GM19372 (cell line): Measurements from ENCODE around the gene JDP2.
"Not testable (repeated sequence)": the region's sequence is repeated elsewhere in the genome, so short reads cannot be mapped to it uniquely, and the experiment has no call there.

Experiments used
- ATAC-seq: cut with Tn5 transposase; IDR thresholded peaks from one replicate; pipeline ENCODE4 v1.9.1; 2021; ENCODE audit warnings: mild to moderate bottlenecking, low read depth, moderate library complexity; ENCODE audit not compliant: unreplicated experiment

The JDP2 gene

DNA sequence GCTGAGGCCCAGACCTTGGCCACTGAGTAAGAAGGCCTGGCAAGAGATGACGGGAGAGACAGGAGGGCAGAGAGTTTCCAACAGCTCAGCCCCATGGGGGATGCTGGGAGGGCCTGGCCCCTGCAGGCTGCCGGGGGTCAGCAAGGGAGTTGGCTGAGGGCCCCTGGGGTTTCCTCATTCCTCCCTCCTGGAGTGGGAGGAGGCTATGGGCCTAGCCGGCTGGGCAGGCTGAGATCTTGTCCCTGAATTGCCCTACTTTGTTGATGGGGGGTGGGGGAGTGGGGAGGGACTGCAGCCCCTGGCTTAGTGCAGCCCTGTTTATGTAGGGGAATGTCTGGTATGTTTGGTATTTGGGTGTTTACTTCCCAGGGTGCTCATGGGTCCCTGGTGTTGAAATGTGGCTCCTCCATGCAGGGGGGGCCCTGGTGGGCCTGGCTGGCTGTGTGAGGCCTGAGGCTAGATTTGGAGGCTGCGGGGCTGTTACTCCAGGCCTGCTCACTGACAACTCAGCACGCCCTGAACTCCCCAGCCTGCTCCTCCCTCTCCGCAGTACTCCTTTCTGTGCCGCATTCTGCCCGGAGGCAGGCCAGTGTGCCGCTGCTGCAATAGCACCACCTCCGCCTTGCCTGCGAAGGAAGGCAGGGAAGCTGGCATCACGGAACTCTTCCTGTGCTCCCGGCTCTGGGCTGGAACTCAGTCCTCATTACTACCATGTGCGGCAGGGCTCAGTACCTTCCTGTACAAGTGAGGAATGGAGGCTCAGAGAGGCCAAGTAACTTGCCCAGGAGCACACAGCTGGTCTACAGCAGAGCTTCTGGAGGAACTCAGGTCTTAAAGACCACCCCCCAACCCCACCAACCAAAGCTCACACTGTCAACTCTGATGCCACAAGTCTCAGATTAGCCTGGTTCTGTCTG lies 25.3 kb downstream of the JDP2 start:
- no peak for ATAC-seq

DNA sequence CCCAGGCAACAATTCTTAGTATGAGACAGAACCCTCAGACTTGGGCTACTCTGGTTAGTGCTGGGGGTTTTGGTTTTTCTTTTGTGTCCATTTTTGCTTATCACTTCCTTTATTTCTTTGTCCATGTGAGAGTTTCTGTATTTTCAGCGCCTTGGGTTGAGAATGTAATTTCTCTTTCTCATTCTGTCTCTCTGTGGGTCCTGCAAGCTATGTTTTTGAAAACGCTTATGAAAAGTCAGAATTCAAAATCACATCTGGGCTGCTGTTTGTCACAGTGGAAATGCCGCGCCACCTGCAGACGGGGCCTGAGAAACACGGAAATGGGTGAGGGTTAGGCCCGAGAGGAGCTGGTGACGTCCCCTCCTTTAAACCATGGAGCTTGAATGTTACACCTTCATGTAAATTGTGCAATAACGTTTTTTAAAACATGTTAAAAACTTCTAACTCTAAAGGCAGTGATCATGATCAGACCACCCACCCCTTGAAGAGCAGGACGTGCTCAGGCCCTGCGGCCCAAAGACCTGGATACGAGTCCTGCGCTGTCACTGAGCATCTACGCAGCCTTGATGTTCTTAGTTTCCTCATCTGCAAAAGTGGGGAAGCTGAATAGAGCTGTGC lies 26.1 kb downstream of the JDP2 start:
- ATAC-seq, result no peak

DNA sequence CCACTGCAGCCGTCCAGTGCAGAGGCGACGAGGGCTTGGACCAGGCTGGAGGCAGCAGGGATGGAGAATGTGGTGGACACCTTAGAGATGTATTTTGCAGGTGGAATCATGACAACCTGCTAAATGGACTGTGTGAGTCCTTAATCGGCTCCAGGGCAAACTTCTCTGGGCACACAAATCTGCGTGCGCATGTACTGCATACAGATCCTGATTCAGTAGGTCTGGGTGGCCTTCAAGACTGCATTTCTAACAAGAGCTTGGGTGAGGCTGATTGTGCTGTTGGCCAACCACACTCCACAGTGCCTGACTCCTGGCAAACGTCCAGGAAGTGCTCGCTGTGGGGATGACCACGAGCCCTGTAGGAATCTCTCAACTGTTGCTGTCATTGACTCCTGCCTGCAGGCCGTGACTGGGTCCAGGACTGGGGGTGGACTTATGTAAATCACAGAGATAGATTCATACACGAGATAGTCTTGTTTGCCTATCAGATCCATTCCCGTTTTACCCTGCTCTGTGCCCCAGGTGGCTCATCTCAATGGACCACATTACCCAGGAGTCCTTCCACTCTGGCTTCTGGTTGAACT lies 27.2 kb downstream of the JDP2 start:
- ATAC-seq, result no peak

DNA sequence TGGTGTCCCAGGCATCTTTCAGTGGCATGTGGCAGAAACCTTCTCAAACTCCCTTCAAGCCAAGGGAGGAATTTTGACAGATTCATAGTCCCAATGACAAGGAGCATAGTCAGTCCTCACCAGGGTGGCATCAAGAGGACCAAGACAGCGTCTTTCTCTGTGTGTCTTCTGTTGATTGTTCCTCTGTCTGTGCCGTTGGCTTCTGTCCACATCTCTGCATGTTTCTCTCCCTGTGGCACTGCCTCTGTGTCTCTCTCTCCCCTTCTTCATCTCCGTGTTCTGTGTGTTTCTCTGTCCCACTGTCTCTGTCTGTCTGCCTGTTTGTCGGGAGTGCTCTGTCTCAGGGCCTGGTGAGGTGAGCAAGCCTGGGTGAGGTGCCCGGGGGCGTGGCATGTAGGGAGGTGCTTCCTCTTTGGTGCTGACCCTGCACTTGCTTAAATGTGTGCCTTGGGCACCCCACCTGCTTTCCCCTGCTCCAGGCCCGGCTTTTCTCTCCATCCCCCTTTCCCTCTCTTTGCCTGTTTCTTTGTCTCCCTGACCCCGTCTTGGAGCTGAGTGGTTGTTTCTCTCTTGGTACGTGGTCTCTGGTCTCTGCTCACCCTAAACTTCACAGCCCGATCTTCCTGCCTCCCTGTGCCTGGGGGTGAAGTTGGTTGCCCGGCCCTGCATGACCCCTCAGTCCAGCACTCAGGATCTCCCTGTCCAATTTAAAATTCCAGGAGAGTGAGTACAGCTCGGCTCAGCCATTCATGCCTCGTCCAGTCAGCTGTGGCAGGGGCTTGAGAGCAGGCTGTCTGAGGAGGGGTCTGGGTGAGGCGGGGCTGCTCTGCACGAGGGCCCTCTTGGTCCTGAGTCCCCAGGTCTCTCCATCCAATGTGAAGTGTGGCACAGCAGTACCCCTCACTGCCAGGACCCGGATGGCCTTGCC lies 28.5 kb downstream of the JDP2 start:
- ATAC-seq, result no peak

DNA sequence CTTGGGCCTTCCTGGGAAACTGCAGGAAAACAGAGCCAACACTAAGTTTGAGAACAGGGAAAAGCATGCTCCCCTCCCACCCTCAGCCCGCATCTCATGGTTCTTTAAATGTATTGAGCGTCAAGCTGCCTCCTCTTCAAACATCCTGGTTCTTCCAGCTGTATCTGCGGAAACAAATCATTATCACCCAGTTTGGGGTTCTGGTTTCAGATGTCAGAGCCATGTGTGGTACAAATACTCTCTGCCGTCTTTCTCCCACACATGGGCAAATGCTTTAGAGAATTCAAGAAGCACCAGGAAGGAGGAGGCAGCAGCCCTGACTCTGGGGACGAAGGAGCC lies 29.1 kb downstream of the JDP2 start:
- ATAC-seq, result no peak

DNA sequence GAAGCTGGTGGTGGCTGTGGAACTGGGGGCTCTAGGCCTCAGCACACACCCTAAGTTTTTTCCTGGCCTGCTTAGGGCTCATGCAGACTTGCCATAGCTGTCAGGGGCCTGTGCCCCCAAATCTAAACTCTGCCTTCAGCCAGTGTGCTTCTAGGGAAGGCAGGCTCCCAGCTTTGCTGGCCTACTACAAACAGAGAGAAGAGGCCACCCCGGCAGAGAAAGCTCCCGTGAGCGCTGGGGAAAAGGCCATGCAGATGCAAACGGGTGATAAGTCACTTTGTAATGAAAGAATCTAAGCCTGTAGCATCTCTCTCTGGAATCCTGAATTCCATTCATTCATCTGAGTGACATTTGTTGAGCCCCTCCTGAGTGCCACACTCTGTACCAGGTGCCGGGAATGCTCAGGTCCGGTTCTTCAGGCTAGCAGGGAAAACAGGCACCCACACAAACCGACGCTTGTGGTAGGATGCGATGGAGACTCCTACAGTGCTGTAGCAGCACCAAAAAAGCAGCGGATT lies 29.9 kb downstream of the JDP2 start:
- ATAC-seq, result no peak

DNA sequence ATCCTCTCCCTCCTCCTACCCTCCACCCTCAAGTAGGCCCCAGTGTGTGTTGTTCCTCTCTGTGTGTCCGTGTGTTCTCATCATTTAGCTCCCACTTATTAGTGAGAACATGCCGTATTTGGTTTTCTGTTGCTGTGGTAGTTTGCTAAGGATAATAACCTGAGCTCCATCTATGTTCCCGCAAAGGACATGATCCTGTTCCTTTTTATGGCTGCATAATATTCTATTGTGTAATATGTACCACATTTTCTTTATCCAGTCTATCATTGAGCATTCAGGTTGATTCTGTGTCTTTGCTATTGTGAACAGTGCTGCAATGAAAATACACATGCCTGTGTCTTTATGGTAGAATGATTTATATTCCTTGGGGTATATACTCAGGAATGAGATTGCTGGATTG lies 30.5 kb downstream of the JDP2 start:
- no peak for ATAC-seq

DNA sequence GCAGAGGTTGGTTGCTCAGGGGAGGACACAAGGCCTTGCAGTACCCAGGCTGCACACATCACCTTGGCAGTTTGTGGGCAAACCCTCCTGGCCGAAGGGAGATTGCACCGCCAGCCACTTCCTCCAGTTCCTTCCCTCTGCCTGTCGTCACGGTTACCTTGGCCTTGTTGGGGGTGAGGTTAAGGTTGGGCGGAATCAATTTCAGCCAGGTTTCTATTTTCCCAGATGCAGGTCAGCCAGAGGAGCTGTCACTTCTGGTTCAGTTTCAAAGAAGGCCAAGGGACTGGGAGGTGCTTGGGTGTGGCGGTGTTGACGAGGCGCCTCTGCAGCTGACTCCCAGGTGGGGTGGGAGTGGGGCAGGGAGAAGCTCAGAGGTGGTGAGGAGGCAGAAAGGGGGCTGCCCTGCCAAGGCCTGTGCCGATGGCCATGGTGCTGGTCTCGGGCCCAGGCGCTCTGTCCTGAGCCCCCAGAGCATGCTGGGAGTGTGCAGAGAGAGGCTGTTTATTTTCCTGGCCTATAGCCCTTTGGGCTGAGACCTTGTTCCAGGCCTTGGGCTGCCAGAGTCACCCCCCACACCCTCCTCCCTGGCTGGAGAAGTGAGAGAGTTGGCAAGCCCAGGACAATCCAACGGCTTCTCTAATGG lies 31.4 kb downstream of the JDP2 start:
- no peak for ATAC-seq

DNA sequence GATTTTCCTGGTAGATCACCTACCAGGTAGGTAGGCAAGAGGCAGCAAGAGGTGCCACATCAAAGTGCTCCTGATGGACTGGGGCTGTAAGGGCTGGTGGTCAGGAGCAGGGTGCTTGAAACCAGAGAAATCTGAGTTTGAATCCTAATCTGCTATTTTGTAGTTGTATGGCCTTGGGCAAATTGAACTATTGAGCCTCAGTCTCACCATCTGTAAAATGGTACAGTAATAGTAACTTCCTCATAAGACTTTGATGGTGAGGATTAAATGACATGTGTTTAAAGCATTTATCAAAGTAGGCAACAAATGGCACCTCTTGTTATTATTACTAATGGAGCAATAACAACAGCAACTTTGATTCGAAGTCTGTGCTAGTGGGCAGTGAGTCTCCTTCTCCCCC lies 32.0 kb downstream of the JDP2 start:
- ATAC-seq, result no peak

DNA sequence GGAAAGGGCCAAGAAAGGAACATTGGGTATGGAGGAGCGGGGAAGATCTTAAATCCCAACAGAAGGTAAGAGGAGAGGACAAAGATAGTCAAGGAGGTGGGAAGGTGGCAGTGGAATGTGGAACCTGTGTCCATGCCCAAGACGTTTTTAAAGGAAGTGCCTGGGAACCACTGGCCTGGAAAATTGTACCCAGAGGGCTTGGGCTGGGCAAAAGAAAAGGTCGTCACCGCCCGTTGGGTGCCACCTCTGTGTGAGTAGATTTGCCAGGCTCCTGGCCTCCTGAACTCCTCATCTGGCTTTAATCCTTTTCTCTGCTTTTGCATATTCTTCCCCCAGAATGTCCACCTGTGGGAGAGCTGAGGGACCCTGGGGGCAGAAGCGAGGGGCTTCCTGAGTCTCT lies 32.6 kb downstream of the JDP2 start:
- no peak for ATAC-seq

DNA sequence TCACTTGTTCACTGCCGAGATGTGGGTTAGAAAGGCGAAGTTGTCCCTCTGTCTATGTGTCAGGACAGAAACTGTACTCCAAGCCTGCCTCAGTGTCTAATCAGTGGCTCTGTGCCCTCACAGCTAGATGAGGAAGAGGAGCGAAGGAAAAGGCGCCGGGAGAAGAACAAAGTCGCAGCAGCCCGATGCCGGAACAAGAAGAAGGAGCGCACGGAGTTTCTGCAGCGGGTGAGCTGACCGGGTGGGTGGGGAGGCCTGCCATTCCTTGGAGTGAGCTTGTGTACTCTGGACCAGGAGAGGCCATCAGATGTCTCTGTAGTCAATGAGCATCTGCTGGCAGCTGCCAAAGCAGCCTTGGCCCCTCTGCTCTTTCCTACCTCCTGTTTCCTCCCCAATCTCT lies 33.5 kb downstream of the JDP2 start:
- ATAC-seq, result no peak

DNA sequence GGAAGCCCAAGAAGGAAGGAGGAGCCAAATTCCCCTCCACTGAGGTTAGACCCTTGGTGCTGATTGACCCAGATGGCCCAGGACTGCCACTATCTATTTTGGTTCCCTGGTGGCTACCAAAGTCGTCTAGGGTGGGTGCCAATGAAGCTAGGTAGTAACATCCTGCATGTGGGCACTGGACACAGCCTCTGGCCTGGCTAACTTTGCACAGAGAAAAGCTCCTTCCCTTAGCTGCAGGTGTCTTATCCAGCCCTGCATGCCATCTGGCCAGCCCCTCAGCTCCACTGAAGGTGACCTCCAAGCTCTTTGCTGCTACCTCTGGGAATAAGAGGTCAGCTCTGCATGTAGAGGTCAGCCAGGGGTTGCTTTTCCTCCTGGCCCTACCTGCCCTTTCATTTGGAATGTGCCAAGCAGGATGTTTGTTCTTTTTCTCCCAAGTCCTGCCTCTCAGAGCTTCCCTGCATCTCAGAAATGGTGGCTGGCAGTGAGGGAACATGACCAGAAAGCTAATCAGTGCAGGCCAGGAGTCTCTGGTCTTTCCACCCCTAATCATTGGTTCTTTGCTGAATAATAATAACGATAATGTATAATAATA lies 34.0 kb downstream of the JDP2 start:
- ATAC-seq, result no peak

DNA sequence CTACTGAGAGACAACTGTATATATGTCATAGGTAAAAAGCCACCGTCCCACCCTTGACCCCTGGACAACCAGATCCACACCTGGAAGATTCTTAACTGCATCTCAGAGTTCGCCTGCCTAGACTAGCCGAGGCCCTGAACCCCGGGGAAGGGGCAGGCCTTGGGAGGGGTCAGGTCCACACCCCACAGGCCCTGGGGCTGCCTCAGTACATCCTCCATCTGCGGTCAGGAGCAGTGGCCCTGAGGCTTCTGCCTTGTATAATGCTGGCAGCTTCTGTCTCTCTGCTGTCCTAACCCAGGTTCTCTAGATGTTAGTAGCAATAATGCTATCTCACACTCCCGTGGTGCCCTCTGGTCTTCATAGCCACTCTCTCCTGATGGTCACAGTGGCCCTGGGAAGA lies 36.8 kb downstream of the JDP2 start:
- no peak for ATAC-seq

DNA sequence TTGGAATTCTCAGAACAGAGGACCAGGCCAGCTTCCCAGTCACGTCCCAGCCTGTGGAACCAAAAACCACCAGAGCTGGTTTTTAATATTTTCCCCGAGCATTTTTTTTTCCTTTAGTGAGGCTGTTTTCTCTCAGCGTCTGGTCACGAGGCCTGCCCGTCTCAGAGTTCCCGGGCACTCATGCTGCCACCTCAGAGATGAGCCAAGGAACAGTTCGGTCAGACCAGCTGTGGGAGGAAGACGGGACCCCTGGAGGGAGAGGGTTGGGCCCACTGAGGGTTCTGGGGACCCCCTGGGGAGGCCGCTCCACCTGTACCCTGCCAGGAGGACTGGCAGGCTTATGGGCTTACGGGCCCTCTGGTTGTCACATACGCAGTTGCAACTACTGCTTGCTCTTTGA lies 39.9 kb downstream of the JDP2 start:
- ATAC-seq, result no peak

DNA sequence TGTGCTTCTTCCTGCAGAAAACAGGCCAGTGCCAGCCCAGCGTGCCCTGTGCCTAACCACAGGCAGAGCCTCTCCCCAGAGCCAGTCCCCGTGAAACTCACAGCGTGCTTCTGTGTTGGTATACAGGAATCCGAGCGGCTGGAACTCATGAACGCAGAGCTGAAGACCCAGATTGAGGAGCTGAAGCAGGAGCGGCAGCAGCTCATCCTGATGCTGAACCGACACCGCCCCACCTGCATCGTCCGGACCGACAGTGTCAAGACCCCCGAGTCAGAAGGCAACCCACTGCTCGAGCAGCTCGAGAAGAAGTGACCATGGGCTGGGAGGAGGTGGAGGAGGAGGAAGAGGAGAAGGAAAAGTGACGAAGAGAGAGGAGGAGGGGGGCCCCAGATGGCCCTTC lies 41.3 kb downstream of the JDP2 start:
- ATAC-seq, result no peak

DNA sequence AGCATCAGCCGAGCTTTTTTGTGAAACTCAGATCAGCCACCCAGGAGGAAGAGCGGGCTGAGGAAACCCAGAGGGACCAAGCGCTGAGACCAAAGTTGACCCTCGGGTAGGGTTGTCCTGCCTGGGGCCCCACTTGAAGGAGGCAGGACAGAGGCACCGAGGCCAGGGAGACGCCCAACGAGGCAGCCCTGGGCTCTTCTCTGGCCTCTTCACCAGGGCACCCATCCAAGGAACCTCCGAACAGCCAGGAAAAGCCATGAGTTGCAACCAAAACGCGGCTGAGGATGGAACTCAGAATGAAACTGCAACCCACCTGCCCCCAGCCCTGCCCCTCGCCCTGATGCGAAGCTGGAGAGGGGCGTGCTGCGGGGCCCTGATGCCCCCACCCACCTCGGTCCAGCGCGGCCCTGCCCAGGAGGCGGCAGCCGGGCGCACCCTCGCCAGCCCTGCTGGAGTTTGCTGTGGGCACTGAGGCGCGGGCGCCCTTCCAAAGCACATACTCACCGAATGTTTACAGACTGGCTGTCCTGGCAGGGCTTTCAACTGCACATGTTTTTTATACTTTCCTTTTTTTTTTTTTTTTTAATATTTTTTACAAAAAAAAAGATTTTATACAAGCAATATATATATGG lies 41.9 kb downstream of the JDP2 start:
- ATAC-seq, result no peak

DNA sequence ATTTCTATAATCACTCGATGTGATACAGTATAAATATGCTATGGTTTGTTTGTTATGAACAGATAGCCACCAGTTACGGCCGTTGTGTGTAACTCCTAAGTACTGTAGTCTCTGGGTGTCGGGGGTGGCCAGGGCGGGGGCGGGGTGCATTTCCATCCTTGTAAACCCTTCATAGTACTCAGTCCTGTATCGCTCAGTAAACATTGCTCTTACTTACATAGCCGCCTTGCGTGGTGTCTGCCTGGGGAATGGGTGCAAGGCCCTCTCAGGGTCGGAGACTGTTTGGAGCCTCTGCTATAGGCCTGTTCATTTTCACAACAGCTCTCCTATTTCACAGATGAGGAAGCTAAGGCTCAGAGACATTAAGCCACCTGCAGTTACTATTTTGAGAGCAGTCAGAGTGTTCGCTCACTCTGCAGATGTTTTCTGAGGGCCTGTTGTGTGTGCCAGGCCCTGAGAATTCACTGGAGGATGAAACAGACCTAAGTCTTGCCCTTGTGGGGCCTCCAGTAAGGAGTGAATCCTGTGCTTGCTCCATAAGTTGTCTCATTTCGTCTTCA lies 42.5 kb downstream of the JDP2 start:
- ATAC-seq, result no peak

DNA sequence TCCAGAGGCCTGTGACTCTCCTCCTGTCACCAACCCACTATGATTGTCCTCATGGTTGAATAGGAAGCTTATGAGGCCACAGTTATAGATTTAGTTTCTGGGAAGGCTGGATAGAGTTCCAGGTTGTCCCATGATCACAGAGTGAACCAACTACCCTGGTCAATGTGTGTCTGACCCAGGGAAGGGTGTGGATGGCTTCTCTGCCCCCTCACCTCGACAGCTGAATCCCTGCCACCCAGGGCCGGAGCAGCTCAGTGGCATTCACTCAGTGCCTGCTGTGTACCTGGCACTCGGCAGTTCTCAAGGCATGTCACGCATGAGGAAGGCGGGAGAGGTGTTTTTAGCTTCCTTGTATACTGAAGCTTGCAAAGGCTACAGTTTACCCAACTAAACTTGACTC lies 43.2 kb downstream of the JDP2 start:
- no peak for ATAC-seq

DNA sequence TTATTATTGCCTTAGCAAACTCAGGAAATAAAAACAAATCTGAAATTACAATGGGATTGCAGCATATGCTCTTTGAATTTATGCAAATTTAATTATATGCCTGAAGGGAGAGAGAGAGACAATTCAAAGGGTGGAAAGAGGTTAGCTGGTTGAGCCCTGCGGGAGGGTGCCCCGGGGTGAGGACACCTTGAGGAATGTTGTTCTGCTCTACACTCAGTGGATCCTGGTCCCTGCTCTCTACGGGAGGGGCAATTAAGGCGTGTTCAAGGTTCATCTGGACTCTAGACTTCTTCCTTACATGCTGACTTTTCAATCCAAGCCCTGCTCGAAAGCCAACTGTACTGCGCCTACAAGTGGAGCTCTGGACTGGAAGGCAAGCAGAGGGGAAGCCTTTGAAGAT lies 46.3 kb downstream of the JDP2 start:
- not testable (repeated sequence) for ATAC-seq
